ENCODE data around the gene OR52E2.

OR52E2 gene

GRCh38 chr11:5059391-5059790 lies at the start of gene OR52E2:
TSS of gene OR52E2 (minus strand) at chr11:5059627. CDS start at chr11:5059627, 0 bp downstream.
- Histone ChIP-seq H3K4me1 (ENCODE audit: low read length) (no peaks in the 10 kb centered on the region), H4K20me1 (ENCODE audit: insufficient read depth, low read length) (no peaks in the 10 kb centered on the region), H3F3A (ENCODE audit: insufficient read depth, low read length) (no peaks in the 10 kb centered on the region), H3K9me2 (replicated peaks; ENCODE audit: insufficient read depth, low read length) (no peaks in the 10 kb centered on the region), H3K4me2 (ENCODE audit: low read depth, low read length) (no peak within 1 kb of the TSS), H3K27ac (ENCODE audit: low read length) (no peak within 1 kb of the TSS), H2AFZ (ENCODE audit: low read length) (no peak within 1 kb of the TSS), H3K36me3 (replicated peaks; ENCODE audit: insufficient read depth, low read length) (no peaks in the 10 kb centered on the region), H3K9me3 (replicated peaks; ENCODE audit: insufficient read depth, low read length) (no peaks in the 10 kb centered on the region), H3K9ac (ENCODE audit: low read length) (no peak within 1 kb of the TSS), H3K79me2 (ENCODE audit: low read length) (no peaks in the 10 kb centered on the region), H3K4me3 (ENCODE audit: low read length) (no peak within 1 kb of the TSS), H3K27me3 (replicated peaks; ENCODE audit: insufficient read depth, low read length) (no peaks in the 10 kb centered on the region)
- no peak for DNase-seq
- TF ChIP-seq CTCF (IDR thresholded peaks at IDR 0.05; ENCODE audit: low read length) (no peak), EZH2 (optimal IDR thresholded peaks at IDR 0.05; ENCODE audit: low read depth, low read length) (no peak), EZH2phosphoT487 (IDR thresholded peaks at IDR 0.05; ENCODE audit: low read length) (no peak)

GRCh38 chr11:5107285-5107684 lies 47.9 kb upstream of the OR52E2 start:
- Histone ChIP-seq H3K9ac (ENCODE audit: low read length) (no peak overlapping the region), H3K9me3 (replicated peaks; ENCODE audit: insufficient read depth, low read length) (no peaks in the 10 kb centered on the region), H2AFZ (ENCODE audit: low read length) (no peak overlapping the region), H3K9me2 (replicated peaks; ENCODE audit: insufficient read depth, low read length) (no peaks in the 10 kb centered on the region), H3F3A (ENCODE audit: insufficient read depth, low read length) (no peaks in the 10 kb centered on the region), H3K27me3 (replicated peaks; ENCODE audit: insufficient read depth, low read length) (no peaks in the 10 kb centered on the region), H3K79me2 (ENCODE audit: low read length) (no peaks in the 10 kb centered on the region), H3K36me3 (replicated peaks; ENCODE audit: insufficient read depth, low read length) (no peaks in the 10 kb centered on the region), H3K4me1 (ENCODE audit: low read length) (no peaks in the 10 kb centered on the region), H3K4me3 (ENCODE audit: low read length) (no peak overlapping the region), H4K20me1 (ENCODE audit: insufficient read depth, low read length) (no peaks in the 10 kb centered on the region), H3K27ac (ENCODE audit: low read length) (no peak overlapping the region), H3K4me2 (ENCODE audit: low read depth, low read length) (no peak overlapping the region)
- TF ChIP-seq EZH2 (optimal IDR thresholded peaks at IDR 0.05; ENCODE audit: low read depth, low read length) = no peak
- TF ChIP-seq EZH2phosphoT487 (IDR thresholded peaks at IDR 0.05; ENCODE audit: low read length) = no peak
- no peak for TF ChIP-seq CTCF (IDR thresholded peaks at IDR 0.05; ENCODE audit: low read length)
- DNase-seq = no peak

GRCh38 chr11:5103066-5103465 lies 43.6 kb upstream of the OR52E2 start:
- Histone ChIP-seq H3K9ac (ENCODE audit: low read length) (no peak overlapping the region), H2AFZ (ENCODE audit: low read length) (no peak overlapping the region), H3K9me3 (replicated peaks; ENCODE audit: insufficient read depth, low read length) (no peaks in the 10 kb centered on the region)

More at GRCh38 chr11:5103066-5103465, 43.6 kb upstream of the OR52E2 start:
- Histone ChIP-seq H3K36me3 (replicated peaks; ENCODE audit: insufficient read depth, low read length) (no peaks in the 10 kb centered on the region), H3K4me3 (ENCODE audit: low read length) (no peak overlapping the region), H3K27me3 (replicated peaks; ENCODE audit: insufficient read depth, low read length) (no peaks in the 10 kb centered on the region), H3F3A (ENCODE audit: insufficient read depth, low read length) (no peaks in the 10 kb centered on the region), H3K4me2 (ENCODE audit: low read depth, low read length) (no peak overlapping the region), H3K4me1 (ENCODE audit: low read length) (no peaks in the 10 kb centered on the region), H3K27ac (ENCODE audit: low read length) (no peak overlapping the region), H4K20me1 (ENCODE audit: insufficient read depth, low read length) (no peaks in the 10 kb centered on the region), H3K79me2 (ENCODE audit: low read length) (no peaks in the 10 kb centered on the region), H3K9me2 (replicated peaks; ENCODE audit: insufficient read depth, low read length) (no peaks in the 10 kb centered on the region)
- TF ChIP-seq CTCF (IDR thresholded peaks at IDR 0.05; ENCODE audit: low read length) (no peak), EZH2 (optimal IDR thresholded peaks at IDR 0.05; ENCODE audit: low read depth, low read length) (no peak), EZH2phosphoT487 (IDR thresholded peaks at IDR 0.05; ENCODE audit: low read length) (no peak)
- no peak for DNase-seq
